ENCODE measurements around the gene SULT1E1. TPM values are rescaled to one million over a fixed set of nuclear protein-coding genes. Genes with fewer than 3 reads are reported as not detected.
"Not testable (repeated sequence)": the region's sequence is repeated elsewhere in the genome, so short reads cannot be mapped to it uniquely, and the experiment has no call there.

Gene SULT1E1
- total RNA-seq, 2 donors from 2014 or later, result not detected

GRCh38 chr4:69831646-69832325 is 28.2 kb downstream of the SULT1E1 start:
- H3K36me3 Mint-ChIP-seq (ENCODE audit: low read depth), result no peaks in the 10 kb centered on the region
- ATAC-seq (replicated peaks), result peak; percentile 26
- H3K27ac Mint-ChIP-seq, result no peak overlapping the region
- peaks cover 5% of the 10 kb centered on the region for H3K27me3 Mint-ChIP-seq
- no peaks in the 10 kb centered on the region for H3K9me3 Mint-ChIP-seq
- peaks cover 4% of the 10 kb centered on the region for H3K4me1 Mint-ChIP-seq
- H3K4me3 Mint-ChIP-seq, result peak overlapping the region; percentile 49

GRCh38 chr4:69831270-69831627 is 28.7 kb downstream of the SULT1E1 start:
- no peaks in the 10 kb centered on the region for H3K36me3 Mint-ChIP-seq (ENCODE audit: low read depth)
- no peak overlapping the region for H3K27ac Mint-ChIP-seq
- ATAC-seq (replicated peaks), result no peak
- H3K27me3 Mint-ChIP-seq, result peaks cover 5% of the 10 kb centered on the region
- H3K9me3 Mint-ChIP-seq, result no peaks in the 10 kb centered on the region
- H3K4me1 Mint-ChIP-seq, result peaks cover 4% of the 10 kb centered on the region
- H3K4me3 Mint-ChIP-seq, result peak overlapping the region; percentile 49

GRCh38 chr4:69830560-69831269 is 29.2 kb downstream of the SULT1E1 start:
- Mint-ChIP-seq H3K27me3 (peaks cover 5% of the 10 kb centered on the region), H3K4me1 (peaks cover 4% of the 10 kb centered on the region), H3K4me3 (no peak overlapping the region), H3K9me3 (no peaks in the 10 kb centered on the region), H3K27ac (no peak overlapping the region), H3K36me3 (ENCODE audit: low read depth) (no peaks in the 10 kb centered on the region)
- ATAC-seq (replicated peaks), result no peak

- no peak overlapping the region for H3K4me3 Mint-ChIP-seq
- H3K4me1 Mint-ChIP-seq, result peaks cover 4% of the 10 kb centered on the region
- H3K27ac Mint-ChIP-seq, result no peak overlapping the region
- no peaks in the 10 kb centered on the region for H3K9me3 Mint-ChIP-seq
- no peaks in the 10 kb centered on the region for H3K36me3 Mint-ChIP-seq (ENCODE audit: low read depth)
- ATAC-seq (replicated peaks), result no peak
- H3K27me3 Mint-ChIP-seq, result peaks cover 5% of the 10 kb centered on the region
Measured at GRCh38 chr4:69830192-69830559, 29.8 kb downstream of the SULT1E1 start.

GRCh38 chr4:69829678-69830077 is 30.3 kb downstream of the SULT1E1 start:
- H3K4me1 Mint-ChIP-seq, result peaks cover 4% of the 10 kb centered on the region
- H3K27me3 Mint-ChIP-seq, result peaks cover 5% of the 10 kb centered on the region
- no peak overlapping the region for H3K4me3 Mint-ChIP-seq
- no peaks in the 10 kb centered on the region for H3K9me3 Mint-ChIP-seq
- no peak overlapping the region for H3K27ac Mint-ChIP-seq
- no peak for ATAC-seq (replicated peaks)
- H3K36me3 Mint-ChIP-seq (ENCODE audit: low read depth), result no peaks in the 10 kb centered on the region

GRCh38 chr4:69828828-69829227 is 31.1 kb downstream of the SULT1E1 start:
- no peak for ATAC-seq (replicated peaks)
- H3K4me3 Mint-ChIP-seq, result no peak overlapping the region
- peaks cover 5% of the 10 kb centered on the region for H3K27me3 Mint-ChIP-seq
- no peak overlapping the region for H3K27ac Mint-ChIP-seq
- no peaks in the 10 kb centered on the region for H3K9me3 Mint-ChIP-seq
- H3K4me1 Mint-ChIP-seq, result peaks cover 4% of the 10 kb centered on the region
- no peaks in the 10 kb centered on the region for H3K36me3 Mint-ChIP-seq (ENCODE audit: low read depth)

GRCh38 chr4:69825056-69825455 is 34.9 kb downstream of the SULT1E1 start:
- ATAC-seq (replicated peaks); H3K4me3 Mint-ChIP-seq; H3K4me1 Mint-ChIP-seq; H3K27me3 Mint-ChIP-seq; H3K27ac Mint-ChIP-seq; H3K36me3 Mint-ChIP-seq (ENCODE audit: low read depth); H3K9me3 Mint-ChIP-seq: not testable (repeated sequence)

- ATAC-seq (replicated peaks), result peak; percentile 44
- no peaks in the 10 kb centered on the region for H3K4me1 Mint-ChIP-seq
- H3K4me3 Mint-ChIP-seq, result no peak overlapping the region
- H3K27me3 Mint-ChIP-seq, result no peaks in the 10 kb centered on the region
- H3K27ac Mint-ChIP-seq, result no peak overlapping the region
- H3K9me3 Mint-ChIP-seq, result no peaks in the 10 kb centered on the region
- no peaks in the 10 kb centered on the region for H3K36me3 Mint-ChIP-seq (ENCODE audit: low read depth)
Measured at GRCh38 chr4:69823481-69824186, 36.3 kb downstream of the SULT1E1 start.

GRCh38 chr4:69823048-69823447 is 36.9 kb downstream of the SULT1E1 start:
- no peaks in the 10 kb centered on the region for H3K36me3 Mint-ChIP-seq (ENCODE audit: low read depth)
- H3K27me3 Mint-ChIP-seq, result no peaks in the 10 kb centered on the region
- no peaks in the 10 kb centered on the region for H3K4me1 Mint-ChIP-seq
- H3K27ac Mint-ChIP-seq, result no peak overlapping the region
- no peaks in the 10 kb centered on the region for H3K9me3 Mint-ChIP-seq
- no peak overlapping the region for H3K4me3 Mint-ChIP-seq
- ATAC-seq (replicated peaks), result no peak

- no peaks in the 10 kb centered on the region for H3K4me1 Mint-ChIP-seq
- H3K9me3 Mint-ChIP-seq, result no peaks in the 10 kb centered on the region
- no peak overlapping the region for H3K4me3 Mint-ChIP-seq
- H3K27me3 Mint-ChIP-seq, result no peaks in the 10 kb centered on the region
- no peak overlapping the region for H3K27ac Mint-ChIP-seq
- no peaks in the 10 kb centered on the region for H3K36me3 Mint-ChIP-seq (ENCODE audit: low read depth)
- ATAC-seq (replicated peaks), result no peak
Measured at GRCh38 chr4:69822198-69822597, 37.7 kb downstream of the SULT1E1 start.

- H3K9me3 Mint-ChIP-seq, result no peaks in the 10 kb centered on the region
- ATAC-seq (replicated peaks), result no peak
- H3K27ac Mint-ChIP-seq, result no peak overlapping the region
- H3K36me3 Mint-ChIP-seq (ENCODE audit: low read depth), result no peaks in the 10 kb centered on the region
- H3K4me1 Mint-ChIP-seq, result no peaks in the 10 kb centered on the region
- H3K27me3 Mint-ChIP-seq, result no peaks in the 10 kb centered on the region
- no peak overlapping the region for H3K4me3 Mint-ChIP-seq
Measured at GRCh38 chr4:69818060-69818639, 41.8 kb downstream of the SULT1E1 start.

- Mint-ChIP-seq H3K4me3 (no peak overlapping the region), H3K36me3 (ENCODE audit: low read depth) (no peaks in the 10 kb centered on the region), H3K9me3 (no peaks in the 10 kb centered on the region), H3K27me3 (no peaks in the 10 kb centered on the region), H3K27ac (no peak overlapping the region), H3K4me1 (no peaks in the 10 kb centered on the region)
- ATAC-seq (replicated peaks), result no peak
Measured at GRCh38 chr4:69816236-69816635, 43.7 kb downstream of the SULT1E1 start.

GRCh38 chr4:69813628-69814027 is 46.3 kb downstream of the SULT1E1 start:
- Mint-ChIP-seq H3K27me3 (no peaks in the 10 kb centered on the region), H3K36me3 (ENCODE audit: low read depth) (no peaks in the 10 kb centered on the region), H3K4me3 (no peak overlapping the region), H3K27ac (no peak overlapping the region), H3K4me1 (no peaks in the 10 kb centered on the region), H3K9me3 (peaks cover 1% of the 10 kb centered on the region)
- no peak for ATAC-seq (replicated peaks)

- Mint-ChIP-seq H3K27ac (no peak overlapping the region), H3K36me3 (ENCODE audit: low read depth) (no peaks in the 10 kb centered on the region), H3K27me3 (no peaks in the 10 kb centered on the region), H3K9me3 (peaks cover 6% of the 10 kb centered on the region), H3K4me3 (no peak overlapping the region), H3K4me1 (no peaks in the 10 kb centered on the region)
- ATAC-seq (replicated peaks), result no peak
Measured at GRCh38 chr4:69811166-69811565, 48.8 kb downstream of the SULT1E1 start.

GRCh38 chr4:69800599-69800998 is 59.3 kb downstream of the SULT1E1 start:
- no peak overlapping the region for H3K27ac Mint-ChIP-seq
- no peak for ATAC-seq (replicated peaks)
- no peak overlapping the region for H3K4me3 Mint-ChIP-seq
- no peaks in the 10 kb centered on the region for H3K27me3 Mint-ChIP-seq
- H3K9me3 Mint-ChIP-seq, result no peaks in the 10 kb centered on the region
- H3K4me1 Mint-ChIP-seq, result no peaks in the 10 kb centered on the region
- no peaks in the 10 kb centered on the region for H3K36me3 Mint-ChIP-seq (ENCODE audit: low read depth)
